IPS-15b (cell line): ENCODE results near the gene TVP23A.
"Not testable (repeated sequence)": the region's sequence is repeated elsewhere in the genome, so short reads cannot be mapped to it uniquely, and the experiment has no call there.

Experiments
- H3K27me3 ChIP-seq: one replicate; pipeline ENCODE4 v1.6.1; 2013; ENCODE audit warnings: low read length; ENCODE audit not compliant: control insufficient read depth, insufficient read depth
- H3K36me3 ChIP-seq: one replicate; pipeline ENCODE4 v1.6.1; 2013; ENCODE audit warnings: low read length; ENCODE audit not compliant: control insufficient read depth, insufficient read depth
- H3K4me1 ChIP-seq: one replicate; pipeline ENCODE4 v1.6.1; 2013; ENCODE audit warnings: mild to moderate bottlenecking, low read length; ENCODE audit not compliant: control insufficient read depth, insufficient read depth
- H3K4me3 ChIP-seq: one replicate; pipeline ENCODE4 v1.5.1; 2013; ENCODE audit warnings: low read depth, low read length
- H3K9ac ChIP-seq: one replicate; pipeline ENCODE4 v1.6.1; 2013; ENCODE audit warnings: low read depth, mild to moderate bottlenecking, low read length
- H3K9me3 ChIP-seq: one replicate; pipeline ENCODE4 v1.6.1; 2013; ENCODE audit warnings: mild to moderate bottlenecking, low read length; ENCODE audit not compliant: control insufficient read depth, insufficient read depth

The TVP23A gene

GRCh38 chr16:10780628-10781027 lies 38.0 kb downstream of the TVP23A start:
- H3K27me3 ChIP-seq: no peaks in the 10 kb centered on the region
- no peaks in the 10 kb centered on the region for H3K9me3 ChIP-seq
- no peaks in the 10 kb centered on the region for H3K4me1 ChIP-seq
- no peak overlapping the region for H3K9ac ChIP-seq
- H3K36me3 ChIP-seq: no peaks in the 10 kb centered on the region
- H3K4me3 ChIP-seq: no peak overlapping the region

- not testable (repeated sequence) for H3K4me1 ChIP-seq, H3K36me3 ChIP-seq, H3K4me3 ChIP-seq, H3K9me3 ChIP-seq, H3K9ac ChIP-seq, H3K27me3 ChIP-seq
Observed at GRCh38 chr16:10779908-10780307, 38.7 kb downstream of the TVP23A start.

- Histone ChIP-seq H3K9me3 (no peaks in the 10 kb centered on the region), H3K4me3 (no peak overlapping the region), H3K36me3 (no peaks in the 10 kb centered on the region), H3K9ac (no peak overlapping the region), H3K27me3 (no peaks in the 10 kb centered on the region), H3K4me1 (no peaks in the 10 kb centered on the region)
Observed at GRCh38 chr16:10777356-10777755, 41.2 kb downstream of the TVP23A start.

- H3K4me3 ChIP-seq, H3K36me3 ChIP-seq, H3K9me3 ChIP-seq, H3K4me1 ChIP-seq, H3K27me3 ChIP-seq, H3K9ac ChIP-seq: not testable (repeated sequence)
Observed at GRCh38 chr16:10776923-10777322, 41.7 kb downstream of the TVP23A start.

- H3K9me3 ChIP-seq: no peaks in the 10 kb centered on the region
- no peak overlapping the region for H3K4me3 ChIP-seq
- H3K9ac ChIP-seq: no peak overlapping the region
- H3K27me3 ChIP-seq: no peaks in the 10 kb centered on the region
- no peaks in the 10 kb centered on the region for H3K36me3 ChIP-seq
- H3K4me1 ChIP-seq: no peaks in the 10 kb centered on the region
Observed at GRCh38 chr16:10776280-10776679, 42.3 kb downstream of the TVP23A start.

GRCh38 chr16:10770907-10771306 lies 47.7 kb downstream of the TVP23A start:
- Histone ChIP-seq H3K4me1 (no peaks in the 10 kb centered on the region), H3K9ac (no peak overlapping the region), H3K9me3 (no peaks in the 10 kb centered on the region), H3K36me3 (peaks cover 3% of the 10 kb centered on the region), H3K4me3 (no peak overlapping the region), H3K27me3 (no peaks in the 10 kb centered on the region)

GRCh38 chr16:10769381-10769780 lies 49.2 kb downstream of the TVP23A start:
- Histone ChIP-seq H3K4me1 (no peaks in the 10 kb centered on the region), H3K9ac (no peak overlapping the region), H3K9me3 (no peaks in the 10 kb centered on the region), H3K4me3 (no peak overlapping the region), H3K27me3 (no peaks in the 10 kb centered on the region), H3K36me3 (peaks cover 3% of the 10 kb centered on the region)

- H3K9me3 ChIP-seq: no peaks in the 10 kb centered on the region
- H3K4me3 ChIP-seq: no peak overlapping the region
- peaks cover 15% of the 10 kb centered on the region for H3K36me3 ChIP-seq
- no peak overlapping the region for H3K9ac ChIP-seq
- no peaks in the 10 kb centered on the region for H3K27me3 ChIP-seq
- no peaks in the 10 kb centered on the region for H3K4me1 ChIP-seq
Observed at GRCh38 chr16:10767127-10767526, 51.5 kb downstream of the TVP23A start.

- Histone ChIP-seq H3K9ac (no peak overlapping the region), H3K27me3 (no peaks in the 10 kb centered on the region), H3K36me3 (peaks cover 25% of the 10 kb centered on the region), H3K4me1 (no peaks in the 10 kb centered on the region), H3K9me3 (no peaks in the 10 kb centered on the region), H3K4me3 (no peak overlapping the region)
Observed at GRCh38 chr16:10765772-10766171, 52.8 kb downstream of the TVP23A start.

GRCh38 chr16:10763456-10763855 lies 55.1 kb downstream of the TVP23A start:
- Histone ChIP-seq H3K27me3 (no peaks in the 10 kb centered on the region), H3K4me3 (no peak overlapping the region), H3K9ac (no peak overlapping the region), H3K36me3 (peaks cover 25% of the 10 kb centered on the region), H3K9me3 (no peaks in the 10 kb centered on the region), H3K4me1 (no peaks in the 10 kb centered on the region)

GRCh38 chr16:10762336-10763016 lies 56.1 kb downstream of the TVP23A start:
- Histone ChIP-seq H3K9ac (no peak overlapping the region), H3K4me1 (no peaks in the 10 kb centered on the region), H3K4me3 (no peak overlapping the region), H3K27me3 (no peaks in the 10 kb centered on the region), H3K36me3 (peaks cover 28% of the 10 kb centered on the region), H3K9me3 (no peaks in the 10 kb centered on the region)

- Histone ChIP-seq H3K36me3 (peaks cover 38% of the 10 kb centered on the region), H3K4me3 (no peak overlapping the region), H3K4me1 (no peaks in the 10 kb centered on the region), H3K27me3 (no peaks in the 10 kb centered on the region), H3K9me3 (no peaks in the 10 kb centered on the region), H3K9ac (no peak overlapping the region)
Observed at GRCh38 chr16:10761373-10761772, 57.2 kb downstream of the TVP23A start.
